Loucy (cell line): ENCODE measurements around the gene HMMR.
A peak's percentile ranks its signal among the peaks of the same experiment; 100 is the strongest.

ENCODE experiments used
- H2AFZ ChIP-seq: fragments of 200-600 bp; sonication (generic); 2 replicates; pipeline ENCODE4 v1.6.0; 2016; ENCODE audit warnings: antibody characterized with exemption, mild to moderate bottlenecking, low read length, moderate library complexity
- H3F3A ChIP-seq: fragments of 200-600 bp; 2 replicates; pipeline ENCODE4 v1.6.0; 2016; ENCODE audit warnings: antibody characterized with exemption, low read depth, mild to moderate bottlenecking
- H3K27me3 ChIP-seq: fragments of 200-600 bp; sonication (generic); 2 replicates; pipeline ENCODE4 v1.6.1; 2014; ENCODE audit warnings: low read length, mild to moderate bottlenecking; ENCODE audit not compliant: insufficient read depth, poor library complexity, severe bottlenecking
- H3K36me3 ChIP-seq: fragments of 200-600 bp; sonication (generic); 2 replicates; pipeline ENCODE4 v1.6.1; 2016; ENCODE audit warnings: low read length; ENCODE audit not compliant: insufficient read depth
- H3K4me1 ChIP-seq: fragments of 200-600 bp; sonication (generic); 2 replicates; pipeline ENCODE4 v1.5.1; 2014; ENCODE audit warnings: low read length, mild to moderate bottlenecking; ENCODE audit not compliant: insufficient read depth, poor library complexity, severe bottlenecking
- H3K4me2 ChIP-seq: fragments of 200-600 bp; sonication (generic); 2 replicates; pipeline ENCODE4 v1.6.0; 2014; ENCODE audit warnings: antibody characterized with exemption, low read length, low read depth, mild to moderate bottlenecking; ENCODE audit not compliant: poor library complexity, severe bottlenecking
- H3K4me3 ChIP-seq: fragments of 200-600 bp; sonication (generic); 2 replicates; pipeline ENCODE4 v1.5.1; 2014; ENCODE audit warnings: low read length, mild to moderate bottlenecking, mixed read lengths; ENCODE audit not compliant: poor library complexity, severe bottlenecking
- H3K79me2 ChIP-seq: fragments of 200-600 bp; sonication (generic); 2 replicates; pipeline ENCODE4 v1.6.1; 2014; ENCODE audit warnings: low read length; ENCODE audit not compliant: insufficient read depth
- H3K9ac ChIP-seq: fragments of 200-600 bp; sonication (generic); 2 replicates; pipeline ENCODE4 v1.6.0; 2014; ENCODE audit warnings: mild to moderate bottlenecking, low read depth, low read length, moderate library complexity; ENCODE audit not compliant: poor library complexity, severe bottlenecking
- H3K9me2 ChIP-seq: fragments of 200-600 bp; sonication (generic); replicated peaks from 2 replicates; pipeline ENCODE4 v1.6.1; 2016; ENCODE audit warnings: low read depth, low read length, mixed read lengths
- H3K9me3 ChIP-seq: fragments of 200-600 bp; sonication (generic); 2 replicates; pipeline ENCODE4 v1.6.1; 2014; ENCODE audit warnings: mild to moderate bottlenecking, antibody characterized with exemption, low read length, low read depth; ENCODE audit not compliant: insufficient read depth
- H4K20me1 ChIP-seq: fragments of 200-600 bp; sonication (generic); 2 replicates; pipeline ENCODE4 v1.6.0; 2014; ENCODE audit warnings: antibody characterized with exemption, low read length, mild to moderate bottlenecking; ENCODE audit not compliant: insufficient read depth, poor library complexity, severe bottlenecking
- EZH2phosphoT487 ChIP-seq: fragments of 200-600 bp; IDR thresholded peaks from 2 replicates; pipeline ENCODE4 v1.6.1; 2018; ENCODE audit warnings: antibody characterized with exemption, mild to moderate bottlenecking, moderate library complexity, borderline replicate concordance
- TF ChIP-seq, protein P1 (sequence below): fragments of 200-600 bp; sonication (generic); conservative IDR thresholded peaks from 2 replicates; pipeline ENCODE4 v1.5.1; 2014; ENCODE audit warnings: mild to moderate bottlenecking, antibody characterized with exemption, low read length

The HMMR gene

GRCh38 chr5:163478126-163478981 lies 17.9 kb downstream of the HMMR start:
- H3K36me3 ChIP-seq, result peaks cover 46% of the 10 kb centered on the region; the same call in 1 of the 2 replicates
- H2AFZ ChIP-seq, result no peak overlapping the region
- H3K4me1 ChIP-seq, result no peaks in the 10 kb centered on the region
- H3K4me3 ChIP-seq, result no peak overlapping the region
- H3K4me2 ChIP-seq, result no peak overlapping the region
- no peaks in the 10 kb centered on the region for H3K27me3 ChIP-seq
- no peaks in the 10 kb centered on the region for H3F3A ChIP-seq
- TF ChIP-seq EZH2phosphoT487, result no peak
- TF ChIP-seq, protein P1, sequence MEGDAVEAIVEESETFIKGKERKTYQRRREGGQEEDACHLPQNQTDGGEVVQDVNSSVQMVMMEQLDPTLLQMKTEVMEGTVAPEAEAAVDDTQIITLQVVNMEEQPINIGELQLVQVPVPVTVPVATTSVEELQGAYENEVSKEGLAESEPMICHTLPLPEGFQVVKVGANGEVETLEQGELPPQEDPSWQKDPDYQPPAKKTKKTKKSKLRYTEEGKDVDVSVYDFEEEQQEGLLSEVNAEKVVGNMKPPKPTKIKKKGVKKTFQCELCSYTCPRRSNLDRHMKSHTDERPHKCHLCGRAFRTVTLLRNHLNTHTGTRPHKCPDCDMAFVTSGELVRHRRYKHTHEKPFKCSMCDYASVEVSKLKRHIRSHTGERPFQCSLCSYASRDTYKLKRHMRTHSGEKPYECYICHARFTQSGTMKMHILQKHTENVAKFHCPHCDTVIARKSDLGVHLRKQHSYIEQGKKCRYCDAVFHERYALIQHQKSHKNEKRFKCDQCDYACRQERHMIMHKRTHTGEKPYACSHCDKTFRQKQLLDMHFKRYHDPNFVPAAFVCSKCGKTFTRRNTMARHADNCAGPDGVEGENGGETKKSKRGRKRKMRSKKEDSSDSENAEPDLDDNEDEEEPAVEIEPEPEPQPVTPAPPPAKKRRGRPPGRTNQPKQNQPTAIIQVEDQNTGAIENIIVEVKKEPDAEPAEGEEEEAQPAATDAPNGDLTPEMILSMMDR, result no peak
- H3K9me2 ChIP-seq, result no peaks in the 10 kb centered on the region
- H3K79me2 ChIP-seq, result no peaks in the 10 kb centered on the region
- H3K9ac ChIP-seq, result no peak overlapping the region
- H4K20me1 ChIP-seq, result no peaks in the 10 kb centered on the region
- H3K9me3 ChIP-seq, result no peaks in the 10 kb centered on the region

DNA sequence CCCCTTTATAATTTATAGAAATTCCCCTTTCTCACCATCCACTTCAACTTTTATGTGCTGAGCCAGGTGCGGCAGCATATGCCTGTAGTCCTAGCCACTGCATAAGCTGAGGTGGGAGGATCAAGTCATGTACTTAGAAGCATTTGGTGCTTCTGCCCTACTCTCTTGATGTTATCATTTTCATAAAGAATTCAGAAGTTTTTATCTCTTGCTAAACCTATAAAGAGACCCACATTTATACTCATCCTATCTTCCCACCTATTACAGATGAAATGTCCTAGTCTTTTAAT lies 18.5 kb downstream of the HMMR start:
- H2AFZ ChIP-seq, result no peak overlapping the region

DNA sequence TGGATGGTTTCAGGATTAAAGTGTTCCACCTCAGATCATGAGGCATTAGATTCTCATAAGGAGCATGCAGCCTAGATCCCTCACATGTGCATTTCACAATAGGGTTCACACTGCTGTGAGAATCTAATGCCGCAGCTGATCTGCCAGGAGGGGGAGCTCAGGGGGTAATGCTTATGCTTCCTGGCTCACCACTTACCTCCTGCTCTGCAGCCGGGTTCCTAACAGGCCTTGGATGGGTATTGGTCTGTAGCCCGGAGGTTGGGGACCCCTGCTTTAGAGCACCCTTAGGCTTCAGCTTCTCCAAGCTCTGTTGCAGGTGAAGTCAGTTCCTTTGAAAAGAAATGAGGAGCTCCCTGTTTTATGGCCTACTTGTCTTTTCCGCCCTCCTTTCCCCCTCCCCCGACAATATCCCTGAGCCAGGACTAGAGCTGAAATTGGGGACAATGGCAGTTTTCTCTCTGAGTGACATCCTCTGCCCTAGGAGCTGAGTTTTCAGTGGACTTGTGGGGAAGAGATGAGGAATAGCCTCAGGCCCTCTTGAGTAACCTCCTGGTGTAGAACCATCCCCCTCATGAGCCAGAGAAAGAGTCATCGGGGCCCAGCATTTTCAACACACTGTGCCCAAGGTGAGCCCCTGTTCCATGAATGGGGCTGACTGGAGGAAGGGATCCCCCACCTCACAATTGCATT lies 28.8 kb downstream of the HMMR start:
- no peak overlapping the region for H3K4me3 ChIP-seq
- TF ChIP-seq, protein P1, result peak; percentile 23
- TF ChIP-seq EZH2phosphoT487, result no peak
- H3K4me2 ChIP-seq, result no peak overlapping the region
- H3F3A ChIP-seq, result no peaks in the 10 kb centered on the region
- H3K36me3 ChIP-seq, result peaks cover 26% of the 10 kb centered on the region; the same call in 1 of the 2 replicates
- no peaks in the 10 kb centered on the region for H3K9me3 ChIP-seq
- H3K79me2 ChIP-seq, result no peaks in the 10 kb centered on the region
- no peaks in the 10 kb centered on the region for H4K20me1 ChIP-seq
- no peak overlapping the region for H2AFZ ChIP-seq
- no peak overlapping the region for H3K9ac ChIP-seq
- no peaks in the 10 kb centered on the region for H3K27me3 ChIP-seq
- H3K9me2 ChIP-seq, result no peaks in the 10 kb centered on the region
- no peaks in the 10 kb centered on the region for H3K4me1 ChIP-seq

More for the DNA sequence above, 18.5 kb downstream of the HMMR start:
- H4K20me1 ChIP-seq, result no peaks in the 10 kb centered on the region
- H3K4me2 ChIP-seq, result no peak overlapping the region
- no peaks in the 10 kb centered on the region for H3K79me2 ChIP-seq
- H3F3A ChIP-seq, result no peaks in the 10 kb centered on the region
- H3K9me3 ChIP-seq, result no peaks in the 10 kb centered on the region
- no peak for TF ChIP-seq EZH2phosphoT487
- TF ChIP-seq, protein P1, result no peak
- H3K9ac ChIP-seq, result no peak overlapping the region
- no peak overlapping the region for H3K4me3 ChIP-seq
- peaks cover 46% of the 10 kb centered on the region; the same call in 1 of the 2 replicates for H3K36me3 ChIP-seq
- H3K4me1 ChIP-seq, result no peaks in the 10 kb centered on the region
- no peaks in the 10 kb centered on the region for H3K27me3 ChIP-seq
- H3K9me2 ChIP-seq, result no peaks in the 10 kb centered on the region
